Right atrium auricular region (tissue), 2 donors: Measurements from ENCODE around the gene MATN3. TPM values are rescaled to one million over a fixed set of nuclear protein-coding genes. Genes with fewer than 3 reads are reported as not detected.

Experiments
- DNase-seq: peaks from one replicate; pipeline ENCODE4 v3.0.0-alpha.2; 2019; ENCODE audit warnings: low spot score
- H3K27ac ChIP-seq, 2 donors: fragments of 200-600 bp; sonication (generic); 1 replicate in 1 of 2; 2 replicates in 1 of 2; pipeline ENCODE4 v1.5.1; 2016 to 2019
- H3K27me3 ChIP-seq, 2 donors: fragments of 200-600 bp; sonication (generic); one replicate each; pipeline versions ENCODE4 v1.5.1 to v1.6.0; 2017 to 2019
- H3K36me3 ChIP-seq: fragments of 200-600 bp; sonication (generic); one replicate; pipeline ENCODE4 v1.5.1; 2016
- H3K4me1 ChIP-seq, 2 donors: fragments of 200-600 bp; sonication (generic); one replicate each; pipeline versions ENCODE4 v1.5.1 to v1.6.0; 2017 to 2019
- H3K4me3 ChIP-seq, 2 donors: fragments of 200-600 bp; sonication (generic); 1 replicate in 1 of 2; 2 replicates in 1 of 2; pipeline ENCODE4 v1.5.1; 2017 to 2019; ENCODE audit warnings: mild to moderate bottlenecking in 1 of 2, moderate library complexity in 1 of 2
- H3K9me3 ChIP-seq, 2 donors: fragments of 200-600 bp; sonication (generic); one replicate each; pipeline ENCODE4 v1.5.1; 2019
- total RNA-seq, 2 donors: library from RNA; depleted of rRNA; stranded (reverse); fragments of >200 nt; gene quantifications; one replicate each; pipeline ENCODE4 v1.1.0, GENCODE V29; 2016
- TF ChIP-seq, protein P1 (sequence below), 2 donors: fragments of 200-600 bp; sonication (generic); IDR thresholded peaks; one replicate each; pipeline ENCODE4 v1.5.1; 2019; ENCODE audit warnings: antibody characterized with exemption in 2 of 2

The MATN3 gene
- total RNA-seq, 2 donors from 2014 or later: not detected

DNA sequence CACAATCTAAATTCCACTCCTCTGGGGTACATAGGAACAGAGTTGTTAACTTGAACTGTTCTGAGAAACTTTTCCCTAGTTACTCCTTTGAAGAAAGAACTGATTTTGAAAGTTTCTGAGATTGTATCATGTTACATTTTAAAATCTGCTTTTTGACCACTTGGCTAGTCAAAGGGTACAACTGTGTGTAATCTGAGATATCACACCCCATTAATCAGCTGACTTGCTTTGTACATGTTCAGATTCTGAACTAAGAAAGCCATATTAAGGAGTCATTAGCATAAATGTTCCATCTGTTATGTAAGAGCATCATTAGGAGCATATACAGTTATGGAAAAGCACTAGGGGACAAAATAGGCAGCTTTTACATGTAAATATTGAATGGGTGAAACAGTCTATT, 18.7 kb downstream of the MATN3 start:
- no peaks in the 10 kb centered on the region for H3K9me3 ChIP-seq
- no peak overlapping the region for H3K4me3 ChIP-seq
- H3K27me3 ChIP-seq: no peaks in the 10 kb centered on the region
- TF ChIP-seq, protein P1, sequence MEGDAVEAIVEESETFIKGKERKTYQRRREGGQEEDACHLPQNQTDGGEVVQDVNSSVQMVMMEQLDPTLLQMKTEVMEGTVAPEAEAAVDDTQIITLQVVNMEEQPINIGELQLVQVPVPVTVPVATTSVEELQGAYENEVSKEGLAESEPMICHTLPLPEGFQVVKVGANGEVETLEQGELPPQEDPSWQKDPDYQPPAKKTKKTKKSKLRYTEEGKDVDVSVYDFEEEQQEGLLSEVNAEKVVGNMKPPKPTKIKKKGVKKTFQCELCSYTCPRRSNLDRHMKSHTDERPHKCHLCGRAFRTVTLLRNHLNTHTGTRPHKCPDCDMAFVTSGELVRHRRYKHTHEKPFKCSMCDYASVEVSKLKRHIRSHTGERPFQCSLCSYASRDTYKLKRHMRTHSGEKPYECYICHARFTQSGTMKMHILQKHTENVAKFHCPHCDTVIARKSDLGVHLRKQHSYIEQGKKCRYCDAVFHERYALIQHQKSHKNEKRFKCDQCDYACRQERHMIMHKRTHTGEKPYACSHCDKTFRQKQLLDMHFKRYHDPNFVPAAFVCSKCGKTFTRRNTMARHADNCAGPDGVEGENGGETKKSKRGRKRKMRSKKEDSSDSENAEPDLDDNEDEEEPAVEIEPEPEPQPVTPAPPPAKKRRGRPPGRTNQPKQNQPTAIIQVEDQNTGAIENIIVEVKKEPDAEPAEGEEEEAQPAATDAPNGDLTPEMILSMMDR (IDR thresholded peaks at IDR 0.05): no peak
- no peak for DNase-seq
- H3K27ac ChIP-seq: no peak overlapping the region
- peaks cover 0 to 12% of the 10 kb centered on the region in 2 donors for H3K4me1 ChIP-seq
- H3K36me3 ChIP-seq: no peaks in the 10 kb centered on the region

DNA sequence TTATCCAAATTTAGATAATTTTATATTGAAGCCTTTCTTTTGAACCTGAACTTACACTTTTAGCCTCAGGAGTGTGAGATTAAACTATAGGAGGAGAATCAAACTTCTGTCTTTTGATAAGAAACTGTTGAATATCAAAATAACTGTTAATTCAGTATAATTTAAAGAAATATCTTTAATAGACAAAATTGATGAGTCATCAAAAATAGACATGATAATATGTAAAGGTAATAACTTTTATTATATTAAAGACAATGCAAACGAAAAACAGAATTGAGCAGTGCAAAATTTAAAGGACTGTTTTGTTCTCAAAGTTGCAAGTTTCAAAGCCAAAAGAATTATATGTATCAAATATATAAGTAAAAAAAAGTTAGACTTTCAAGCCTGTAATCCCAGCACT, 20.6 kb downstream of the MATN3 start:
- TF ChIP-seq, protein P1 (IDR thresholded peaks at IDR 0.05): no peak
- Histone ChIP-seq H3K9me3 (no peaks in the 10 kb centered on the region), H3K4me3 (no peak overlapping the region), H3K27me3 (no peaks in the 10 kb centered on the region), H3K4me1 (peaks cover 0 to 15% of the 10 kb centered on the region in 2 donors), H3K27ac (no peak overlapping the region), H3K36me3 (no peaks in the 10 kb centered on the region)
- no peak for DNase-seq

DNA sequence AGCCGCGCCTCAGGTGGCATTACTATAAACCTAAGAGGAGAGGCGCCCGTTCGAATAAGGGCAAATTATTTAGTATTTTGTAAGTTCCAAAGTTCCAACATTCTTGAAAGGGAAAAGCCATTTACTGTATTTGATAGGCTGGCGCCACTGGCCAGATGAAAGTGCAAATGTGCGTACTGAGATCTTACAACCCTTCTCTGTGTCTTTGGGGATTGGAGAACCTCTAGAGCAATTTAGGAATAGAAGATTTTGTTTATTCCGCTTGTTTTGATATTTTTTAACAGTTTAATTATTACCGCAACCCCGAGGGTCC, 22.1 kb downstream of the MATN3 start:
- no peak for DNase-seq
- peak overlapping the region; percentile 69 to 71 for H3K4me3 ChIP-seq
- H3K36me3 ChIP-seq: no peaks in the 10 kb centered on the region
- peaks cover 0 to 15% of the 10 kb centered on the region in 2 donors for H3K4me1 ChIP-seq
- TF ChIP-seq, protein P1 (IDR thresholded peaks at IDR 0.05): no peak
- peak overlapping the region; percentile 47 to 49 for H3K27ac ChIP-seq
- no peaks in the 10 kb centered on the region for H3K27me3 ChIP-seq
- H3K9me3 ChIP-seq: no peaks in the 10 kb centered on the region

DNA sequence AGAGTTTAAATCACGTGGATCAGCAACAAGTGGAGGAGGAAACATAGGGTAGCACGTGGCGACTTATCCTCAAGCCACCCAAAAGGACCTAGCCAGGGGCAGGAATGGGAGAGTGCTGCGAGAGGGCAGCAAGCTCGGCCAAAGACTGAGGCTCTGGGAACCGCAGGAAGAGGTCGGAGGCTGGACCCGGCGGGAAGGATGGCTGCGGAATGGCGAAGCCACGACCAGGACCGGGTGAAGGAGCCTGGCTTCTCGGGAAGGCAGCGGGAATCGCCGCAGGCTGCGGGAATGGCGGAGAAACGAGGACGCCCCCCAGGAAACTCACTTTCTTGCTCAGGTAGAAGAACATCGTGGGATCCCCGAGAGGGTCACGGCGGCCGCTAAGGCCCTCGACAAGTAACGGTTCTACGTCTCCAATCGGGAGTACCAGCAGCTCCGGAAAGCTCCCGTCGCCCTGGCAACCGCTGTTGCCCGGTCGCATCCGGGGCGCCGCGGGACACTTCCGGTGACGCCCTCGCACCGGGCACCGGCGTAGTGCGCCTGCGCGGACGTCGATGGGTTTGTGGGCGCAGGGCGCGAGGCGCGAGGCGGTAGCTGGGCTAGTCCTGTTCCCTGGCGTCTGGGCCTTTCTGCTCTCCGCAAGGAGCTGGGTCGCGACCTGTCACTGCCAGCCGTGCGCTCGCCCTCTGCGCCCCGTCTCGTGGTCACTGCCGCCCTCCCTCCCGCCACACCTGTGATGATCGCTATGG, 22.6 kb downstream of the MATN3 start, which contains the start of gene WDR35:
Gene WDR35, minus strand, starts transcription at position 439 of the 749 bp plus-strand sequence. Its CDS starts 90 bp downstream, at position 349.
- peak within 1 kb of the TSS; percentile 47 to 49 for H3K27ac ChIP-seq
- peak; percentile 82 for DNase-seq
- H3K36me3 ChIP-seq: no peaks in the 10 kb centered on the region
- H3K9me3 ChIP-seq: no peaks in the 10 kb centered on the region
- H3K27me3 ChIP-seq: no peaks in the 10 kb centered on the region
- TF ChIP-seq, protein P1 (IDR thresholded peaks at IDR 0.05): no peak
- H3K4me3 ChIP-seq: peak within 1 kb of the TSS; percentile 69 to 71
- H3K4me1 ChIP-seq: peaks cover 0 to 15% of the 10 kb centered on the region in 2 donors

DNA sequence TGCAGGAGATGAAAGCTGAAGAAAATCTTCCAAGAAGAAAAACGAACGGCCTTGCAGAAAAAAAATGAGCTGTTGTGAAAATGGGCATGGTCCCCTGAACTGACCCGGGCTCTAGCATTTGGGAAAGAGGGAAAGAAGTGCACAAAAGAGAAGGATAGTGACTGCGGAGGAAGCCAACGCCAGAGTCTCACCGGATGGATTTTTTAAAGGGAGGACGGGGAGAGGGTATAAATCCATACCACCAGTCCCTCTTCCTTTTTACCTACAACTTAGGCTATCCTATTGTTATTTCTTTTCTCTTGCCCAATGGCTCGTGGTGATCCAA, 23.2 kb downstream of the MATN3 start:
- Histone ChIP-seq H3K4me3 (peak overlapping the region; percentile 69 to 71), H3K9me3 (no peaks in the 10 kb centered on the region), H3K4me1 (peaks cover 0 to 15% of the 10 kb centered on the region in 2 donors), H3K36me3 (no peaks in the 10 kb centered on the region), H3K27ac (peak overlapping the region; percentile 47 to 49), H3K27me3 (no peaks in the 10 kb centered on the region)
- no peak for DNase-seq
- TF ChIP-seq, protein P1 (IDR thresholded peaks at IDR 0.05): no peak

DNA sequence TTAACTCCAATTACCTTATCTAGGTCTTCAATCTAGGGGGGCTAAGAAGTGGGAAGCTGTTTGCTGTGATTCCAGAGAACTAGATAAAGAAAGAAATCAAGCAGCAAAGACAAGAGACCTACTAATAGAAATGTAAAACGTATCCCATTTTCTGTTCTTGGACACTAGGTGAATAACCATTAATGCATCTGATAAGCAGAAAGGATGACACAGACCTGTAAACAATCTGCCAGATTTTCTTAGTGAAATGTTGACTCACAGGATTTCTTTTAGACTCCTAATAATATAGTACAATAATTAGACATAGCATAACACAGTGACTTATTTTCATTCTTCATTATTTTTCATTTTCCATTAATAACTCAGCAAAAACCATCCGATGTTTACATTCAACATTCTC, 23.9 kb downstream of the MATN3 start:
- no peak overlapping the region for H3K4me3 ChIP-seq
- TF ChIP-seq, protein P1 (IDR thresholded peaks at IDR 0.05): no peak

More for the DNA sequence above, 23.9 kb downstream of the MATN3 start:
- Histone ChIP-seq H3K27me3 (no peaks in the 10 kb centered on the region), H3K4me1 (peaks cover 0 to 15% of the 10 kb centered on the region in 2 donors), H3K27ac (no peak overlapping the region), H3K36me3 (no peaks in the 10 kb centered on the region), H3K9me3 (no peaks in the 10 kb centered on the region)
- DNase-seq: no peak
